ENCODE data around the gene BBS9. TPM values are rescaled to one million over a fixed set of nuclear protein-coding genes. Genes with fewer than 3 reads are reported as not detected.

BBS9 gene
- total RNA-seq, 1 donor from 2014 or later = 21.1 TPM

DNA sequence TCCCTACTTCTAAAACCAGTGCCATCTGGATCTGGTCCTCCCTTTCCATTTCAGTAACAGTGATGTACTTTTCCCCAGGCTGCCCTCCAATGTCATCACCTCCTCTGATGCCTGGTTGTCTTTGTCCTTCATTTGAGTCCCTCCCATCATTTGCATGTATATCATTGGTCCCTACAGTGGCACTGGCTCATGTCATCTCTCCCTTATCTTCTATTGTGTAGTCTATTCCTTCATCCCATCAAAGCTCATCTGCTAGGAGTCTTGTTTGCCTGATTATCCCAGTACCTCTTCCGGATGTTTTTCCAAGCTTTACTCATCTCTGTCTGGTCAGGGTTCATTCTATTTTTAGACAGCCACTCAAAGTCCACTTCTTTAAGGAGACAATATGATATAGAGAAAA lies 483.1 kb downstream of the BBS9 start:
- DNase-seq = no peak
- H3K4me3 Mint-ChIP-seq (ENCODE audit: unreplicated experiment) = no peak overlapping the region
- H3K27me3 Mint-ChIP-seq (ENCODE audit: unreplicated experiment) = no peaks in the 10 kb centered on the region
- H3K27ac Mint-ChIP-seq (ENCODE audit: unreplicated experiment) = no peak overlapping the region
- no peaks in the 10 kb centered on the region for H3K9me3 Mint-ChIP-seq (ENCODE audit: unreplicated experiment)
- TF ChIP-seq, protein P1, sequence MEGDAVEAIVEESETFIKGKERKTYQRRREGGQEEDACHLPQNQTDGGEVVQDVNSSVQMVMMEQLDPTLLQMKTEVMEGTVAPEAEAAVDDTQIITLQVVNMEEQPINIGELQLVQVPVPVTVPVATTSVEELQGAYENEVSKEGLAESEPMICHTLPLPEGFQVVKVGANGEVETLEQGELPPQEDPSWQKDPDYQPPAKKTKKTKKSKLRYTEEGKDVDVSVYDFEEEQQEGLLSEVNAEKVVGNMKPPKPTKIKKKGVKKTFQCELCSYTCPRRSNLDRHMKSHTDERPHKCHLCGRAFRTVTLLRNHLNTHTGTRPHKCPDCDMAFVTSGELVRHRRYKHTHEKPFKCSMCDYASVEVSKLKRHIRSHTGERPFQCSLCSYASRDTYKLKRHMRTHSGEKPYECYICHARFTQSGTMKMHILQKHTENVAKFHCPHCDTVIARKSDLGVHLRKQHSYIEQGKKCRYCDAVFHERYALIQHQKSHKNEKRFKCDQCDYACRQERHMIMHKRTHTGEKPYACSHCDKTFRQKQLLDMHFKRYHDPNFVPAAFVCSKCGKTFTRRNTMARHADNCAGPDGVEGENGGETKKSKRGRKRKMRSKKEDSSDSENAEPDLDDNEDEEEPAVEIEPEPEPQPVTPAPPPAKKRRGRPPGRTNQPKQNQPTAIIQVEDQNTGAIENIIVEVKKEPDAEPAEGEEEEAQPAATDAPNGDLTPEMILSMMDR (IDR thresholded peaks at IDR 0.05; ENCODE audit: partially characterized antibody, unreplicated experiment) = no peak
- H3K4me1 Mint-ChIP-seq (ENCODE audit: low read depth, unreplicated experiment) = no peaks in the 10 kb centered on the region
- peaks cover 1% of the 10 kb centered on the region for H3K36me3 Mint-ChIP-seq (ENCODE audit: unreplicated experiment)

DNA sequence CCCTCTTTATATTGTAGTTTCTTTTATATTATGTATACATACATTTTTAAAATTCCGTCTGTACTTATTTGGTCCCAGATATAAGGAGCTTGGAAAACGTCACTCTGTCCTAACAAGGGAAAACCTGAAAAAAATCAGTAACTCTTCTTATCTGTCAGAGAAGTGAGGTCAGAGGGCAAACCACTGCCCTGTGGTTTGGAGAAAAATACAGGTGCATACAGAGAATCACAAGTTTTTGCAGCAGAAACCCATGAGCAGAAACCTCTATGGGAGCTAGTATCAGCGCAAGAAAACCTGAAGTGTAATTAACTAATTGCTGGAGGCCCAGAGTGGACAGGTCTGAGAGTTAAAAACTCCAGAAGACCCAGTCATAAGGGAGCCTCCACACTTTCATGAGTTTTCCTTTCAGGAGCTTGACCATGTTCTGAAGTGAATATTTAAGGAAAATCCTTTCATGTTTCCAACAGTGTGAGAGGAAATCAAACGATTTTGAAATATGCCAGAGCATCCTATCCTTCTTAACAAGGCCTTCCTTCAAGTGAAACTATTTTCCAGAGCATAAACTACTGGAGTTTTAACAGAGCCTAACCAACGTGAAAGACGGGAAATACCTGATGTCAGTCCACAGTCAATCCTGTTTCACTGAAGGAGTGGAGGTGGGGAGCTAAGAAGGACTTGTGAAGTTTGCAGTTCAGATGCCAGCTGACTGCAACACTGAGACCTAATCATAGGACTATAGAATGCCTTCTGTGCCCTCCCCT lies 485.2 kb downstream of the BBS9 start:
- peaks cover 5% of the 10 kb centered on the region for H3K36me3 Mint-ChIP-seq (ENCODE audit: unreplicated experiment)
- H3K27me3 Mint-ChIP-seq (ENCODE audit: unreplicated experiment) = no peaks in the 10 kb centered on the region
- H3K4me3 Mint-ChIP-seq (ENCODE audit: unreplicated experiment) = no peak overlapping the region
- no peak overlapping the region for H3K27ac Mint-ChIP-seq (ENCODE audit: unreplicated experiment)
- TF ChIP-seq, protein P1 (IDR thresholded peaks at IDR 0.05; ENCODE audit: partially characterized antibody, unreplicated experiment) = no peak
- no peak for DNase-seq
- H3K4me1 Mint-ChIP-seq (ENCODE audit: low read depth, unreplicated experiment) = no peaks in the 10 kb centered on the region
- no peaks in the 10 kb centered on the region for H3K9me3 Mint-ChIP-seq (ENCODE audit: unreplicated experiment)

DNA sequence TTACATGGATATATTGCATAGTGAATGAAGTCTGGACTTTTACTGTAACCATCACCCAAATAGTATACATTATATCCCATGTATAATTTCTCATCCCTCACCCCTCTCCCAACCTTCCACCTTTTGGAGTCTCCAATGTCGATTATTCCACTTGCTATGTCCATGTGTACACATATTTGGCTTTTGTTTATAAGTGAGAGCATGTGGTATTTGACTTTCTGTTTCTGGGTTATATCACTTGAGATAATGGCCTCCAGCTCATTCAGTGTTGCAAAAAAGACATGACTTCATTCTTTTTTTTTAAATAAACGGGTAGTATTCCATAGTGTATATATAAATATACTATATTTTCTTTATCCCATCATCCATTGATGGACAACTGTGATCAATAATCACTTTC lies 487.4 kb downstream of the BBS9 start:
- Mint-ChIP-seq H3K36me3 (ENCODE audit: unreplicated experiment) (peaks cover 5% of the 10 kb centered on the region), H3K9me3 (ENCODE audit: unreplicated experiment) (no peaks in the 10 kb centered on the region), H3K4me1 (ENCODE audit: low read depth, unreplicated experiment) (no peaks in the 10 kb centered on the region), H3K27ac (ENCODE audit: unreplicated experiment) (no peak overlapping the region), H3K4me3 (ENCODE audit: unreplicated experiment) (no peak overlapping the region), H3K27me3 (ENCODE audit: unreplicated experiment) (no peaks in the 10 kb centered on the region)
- DNase-seq = no peak
- TF ChIP-seq, protein P1 (IDR thresholded peaks at IDR 0.05; ENCODE audit: partially characterized antibody, unreplicated experiment) = no peak

DNA sequence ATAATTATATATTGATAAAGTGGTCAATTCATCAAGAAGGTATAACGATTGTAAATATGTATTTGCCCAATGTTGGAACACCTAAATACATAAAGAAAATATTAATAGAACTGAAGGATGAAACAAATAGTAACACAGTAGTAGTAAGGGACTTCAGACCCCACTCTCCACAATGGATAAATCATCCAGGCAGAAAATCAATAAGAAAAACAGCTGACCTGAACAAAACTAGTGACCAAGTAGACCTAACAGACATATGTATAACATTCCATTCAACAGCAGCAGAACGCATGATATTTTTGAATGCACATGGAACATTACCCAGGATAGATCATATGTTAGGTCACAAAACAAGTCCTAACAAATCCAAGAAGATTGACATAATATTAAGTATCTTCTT lies 489.9 kb downstream of the BBS9 start:
- peaks cover 5% of the 10 kb centered on the region for H3K36me3 Mint-ChIP-seq (ENCODE audit: unreplicated experiment)
- DNase-seq = no peak
- no peak overlapping the region for H3K27ac Mint-ChIP-seq (ENCODE audit: unreplicated experiment)
- no peaks in the 10 kb centered on the region for H3K27me3 Mint-ChIP-seq (ENCODE audit: unreplicated experiment)
- TF ChIP-seq, protein P1 (IDR thresholded peaks at IDR 0.05; ENCODE audit: partially characterized antibody, unreplicated experiment) = no peak
- no peaks in the 10 kb centered on the region for H3K4me1 Mint-ChIP-seq (ENCODE audit: low read depth, unreplicated experiment)
- H3K4me3 Mint-ChIP-seq (ENCODE audit: unreplicated experiment) = no peak overlapping the region
- H3K9me3 Mint-ChIP-seq (ENCODE audit: unreplicated experiment) = no peaks in the 10 kb centered on the region

DNA sequence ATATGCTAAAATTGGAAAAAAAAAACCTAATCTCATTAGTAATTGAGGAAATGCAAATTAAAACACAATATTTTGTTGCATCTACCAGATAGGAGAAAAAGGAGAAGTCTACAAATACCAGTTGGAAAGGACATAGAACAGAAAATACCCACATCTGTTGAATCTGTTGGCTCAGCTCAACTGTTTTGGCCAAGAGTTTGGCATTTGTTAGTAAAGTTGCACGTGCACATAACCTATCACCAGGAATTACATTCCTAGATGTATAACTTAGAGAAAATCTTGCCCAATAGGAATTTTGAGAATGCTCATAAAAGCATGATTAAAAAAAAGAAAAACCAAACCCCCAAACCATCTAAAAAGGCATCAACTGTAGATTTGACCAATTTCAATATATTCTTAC lies 493.9 kb downstream of the BBS9 start:
- Mint-ChIP-seq H3K9me3 (ENCODE audit: unreplicated experiment) (no peaks in the 10 kb centered on the region), H3K4me1 (ENCODE audit: low read depth, unreplicated experiment) (no peaks in the 10 kb centered on the region), H3K36me3 (ENCODE audit: unreplicated experiment) (no peaks in the 10 kb centered on the region), H3K27me3 (ENCODE audit: unreplicated experiment) (no peaks in the 10 kb centered on the region), H3K4me3 (ENCODE audit: unreplicated experiment) (no peak overlapping the region), H3K27ac (ENCODE audit: unreplicated experiment) (no peak overlapping the region)
- DNase-seq = no peak
- TF ChIP-seq, protein P1 (IDR thresholded peaks at IDR 0.05; ENCODE audit: partially characterized antibody, unreplicated experiment) = no peak

Measured in glutamatergic neuron (in vitro differentiated cells).